ENCODE results near the gene IARS2. TPM values are rescaled to one million over a fixed set of nuclear protein-coding genes. Genes with fewer than 3 reads are reported as not detected.
"Not testable (repeated sequence)": the region's sequence is repeated elsewhere in the genome, so short reads cannot be mapped to it uniquely, and the experiment has no call there.

Gene IARS2
- total RNA-seq, 1 experiment from 2014 or later = 79.8 TPM

- Histone ChIP-seq H3K9ac (ENCODE audit: low read length) (no peak overlapping the region), H3K4me2 (ENCODE audit: low read depth, low read length, poor library complexity, severe bottlenecking) (peak overlapping the region; percentile 50), H2AFZ (ENCODE audit: low read length) (0 out of 2 replicates have a peak overlapping the region, but pooled peaks have one; percentile 24)
These were observed 444 bp upstream of the IARS2 start for GRCh38 chr1:220093361-220094015.

GRCh38 chr1:220099826-220100225 lies 5.9 kb downstream of the IARS2 start:
- Histone ChIP-seq H3K4me2 (ENCODE audit: low read depth, low read length, poor library complexity, severe bottlenecking) (no peak overlapping the region), H3K4me1 (ENCODE audit: low read length) (peaks cover 12% of the 10 kb centered on the region), H4K20me1 (ENCODE audit: insufficient read depth, low read depth, low read length) (no peaks in the 10 kb centered on the region), H3K9me3 (ENCODE audit: low read length) (no peaks in the 10 kb centered on the region), H3K27me3 (ENCODE audit: low read length) (no peaks in the 10 kb centered on the region), H3K9ac (ENCODE audit: low read length) (no peak overlapping the region), H3K27ac (ENCODE audit: low read length) (no peak overlapping the region), H3K9me2 (replicated peaks; ENCODE audit: insufficient read depth, low read length) (no peaks in the 10 kb centered on the region), H2AFZ (ENCODE audit: low read length) (no peak overlapping the region), H3K36me3 (ENCODE audit: insufficient read depth, low read length) (peaks cover 57% of the 10 kb centered on the region; the same call in 1 of the 2 replicates), H3K79me2 (ENCODE audit: low read length) (peaks cover 48% of the 10 kb centered on the region), H3K4me3 (ENCODE audit: low read length) (no peak overlapping the region)
- no peak for DNase-seq

More at GRCh38 chr1:220093361-220094015, 444 bp upstream of the IARS2 start:
- Histone ChIP-seq H3K27ac (ENCODE audit: low read length) (peak overlapping the region; percentile 54), H3K9me3 (ENCODE audit: low read length) (no peaks in the 10 kb centered on the region), H4K20me1 (ENCODE audit: insufficient read depth, low read depth, low read length) (no peaks in the 10 kb centered on the region), H3K4me1 (ENCODE audit: low read length) (peaks cover 33% of the 10 kb centered on the region), H3K4me3 (ENCODE audit: low read length) (no peak overlapping the region), H3K79me2 (ENCODE audit: low read length) (peaks cover 49% of the 10 kb centered on the region), H3K27me3 (ENCODE audit: low read length) (no peaks in the 10 kb centered on the region), H3K9me2 (replicated peaks; ENCODE audit: insufficient read depth, low read length) (no peaks in the 10 kb centered on the region), H3K36me3 (ENCODE audit: insufficient read depth, low read length) (peaks cover 18% of the 10 kb centered on the region; the same call in 1 of the 2 replicates)
- no peak for DNase-seq

- Histone ChIP-seq H3K79me2 (ENCODE audit: low read length) (peaks cover 20% of the 10 kb centered on the region), H3K36me3 (ENCODE audit: insufficient read depth, low read length) (peaks cover 62% of the 10 kb centered on the region)
- not testable (repeated sequence) for H3K9me3 ChIP-seq (ENCODE audit: low read length); DNase-seq; H3K9ac ChIP-seq (ENCODE audit: low read length); H4K20me1 ChIP-seq (ENCODE audit: insufficient read depth, low read depth, low read length); H3K9me2 ChIP-seq (replicated peaks; ENCODE audit: insufficient read depth, low read length); H2AFZ ChIP-seq (ENCODE audit: low read length); H3K27me3 ChIP-seq (ENCODE audit: low read length); H3K4me3 ChIP-seq (ENCODE audit: low read length); H3K4me2 ChIP-seq (ENCODE audit: low read depth, low read length, poor library complexity, severe bottlenecking); H3K27ac ChIP-seq (ENCODE audit: low read length); H3K4me1 ChIP-seq (ENCODE audit: low read length)
These were observed 16.5 kb downstream of the IARS2 start for GRCh38 chr1:220110473-220110872.

- H3K79me2 ChIP-seq (ENCODE audit: low read length) = peaks cover 31% of the 10 kb centered on the region
- DNase-seq; H3K27me3 ChIP-seq (ENCODE audit: low read length); H2AFZ ChIP-seq (ENCODE audit: low read length); H3K4me1 ChIP-seq (ENCODE audit: low read length); H3K4me3 ChIP-seq (ENCODE audit: low read length); H3K9me3 ChIP-seq (ENCODE audit: low read length); H3K9ac ChIP-seq (ENCODE audit: low read length); H3K9me2 ChIP-seq (replicated peaks; ENCODE audit: insufficient read depth, low read length); H3K4me2 ChIP-seq (ENCODE audit: low read depth, low read length, poor library complexity, severe bottlenecking); H4K20me1 ChIP-seq (ENCODE audit: insufficient read depth, low read depth, low read length); H3K27ac ChIP-seq (ENCODE audit: low read length): not testable (repeated sequence)
- H3K36me3 ChIP-seq (ENCODE audit: insufficient read depth, low read length) = peaks cover 56% of the 10 kb centered on the region
These were observed 18.7 kb downstream of the IARS2 start for GRCh38 chr1:220112600-220112999.

- Histone ChIP-seq H2AFZ (ENCODE audit: low read length) (no peak overlapping the region), H3K9me2 (replicated peaks; ENCODE audit: insufficient read depth, low read length) (no peaks in the 10 kb centered on the region), H3K9ac (ENCODE audit: low read length) (no peak overlapping the region), H3K4me1 (ENCODE audit: low read length) (no peaks in the 10 kb centered on the region), H3K79me2 (ENCODE audit: low read length) (peaks cover 35% of the 10 kb centered on the region), H3K4me3 (ENCODE audit: low read length) (no peak overlapping the region), H3K27me3 (ENCODE audit: low read length) (no peaks in the 10 kb centered on the region), H4K20me1 (ENCODE audit: insufficient read depth, low read depth, low read length) (no peaks in the 10 kb centered on the region), H3K4me2 (ENCODE audit: low read depth, low read length, poor library complexity, severe bottlenecking) (no peak overlapping the region), H3K9me3 (ENCODE audit: low read length) (no peaks in the 10 kb centered on the region), H3K27ac (ENCODE audit: low read length) (no peak overlapping the region), H3K36me3 (ENCODE audit: insufficient read depth, low read length) (peaks cover 59% of the 10 kb centered on the region)
- DNase-seq = peak; percentile 83
These were observed 19.3 kb downstream of the IARS2 start for GRCh38 chr1:220113136-220113695.

- Histone ChIP-seq H4K20me1 (ENCODE audit: insufficient read depth, low read depth, low read length) (no peaks in the 10 kb centered on the region), H3K9me2 (replicated peaks; ENCODE audit: insufficient read depth, low read length) (no peaks in the 10 kb centered on the region), H3K4me3 (ENCODE audit: low read length) (no peak overlapping the region), H3K27ac (ENCODE audit: low read length) (no peak overlapping the region), H3K9me3 (ENCODE audit: low read length) (no peaks in the 10 kb centered on the region), H3K4me1 (ENCODE audit: low read length) (no peaks in the 10 kb centered on the region), H3K27me3 (ENCODE audit: low read length) (no peaks in the 10 kb centered on the region), H2AFZ (ENCODE audit: low read length) (no peak overlapping the region), H3K9ac (ENCODE audit: low read length) (no peak overlapping the region), H3K36me3 (ENCODE audit: insufficient read depth, low read length) (peaks cover 40% of the 10 kb centered on the region), H3K79me2 (ENCODE audit: low read length) (peaks cover 68% of the 10 kb centered on the region), H3K4me2 (ENCODE audit: low read depth, low read length, poor library complexity, severe bottlenecking) (no peak overlapping the region)
- no peak for DNase-seq
These were observed 25.1 kb downstream of the IARS2 start for GRCh38 chr1:220119043-220119512.

GRCh38 chr1:220121791-220122530 lies 28.0 kb downstream of the IARS2 start:
- H4K20me1 ChIP-seq (ENCODE audit: insufficient read depth, low read depth, low read length) = no peaks in the 10 kb centered on the region
- no peak for DNase-seq
- no peak overlapping the region for H3K4me2 ChIP-seq (ENCODE audit: low read depth, low read length, poor library complexity, severe bottlenecking)
- H3K79me2 ChIP-seq (ENCODE audit: low read length) = peaks cover 63% of the 10 kb centered on the region
- H3K9ac ChIP-seq (ENCODE audit: low read length) = no peak overlapping the region
- no peaks in the 10 kb centered on the region for H3K9me2 ChIP-seq (replicated peaks; ENCODE audit: insufficient read depth, low read length)
- H3K4me3 ChIP-seq (ENCODE audit: low read length) = no peak overlapping the region
- H3K36me3 ChIP-seq (ENCODE audit: insufficient read depth, low read length) = peaks cover 27% of the 10 kb centered on the region; the same call in 1 of the 2 replicates
- H3K9me3 ChIP-seq (ENCODE audit: low read length) = no peaks in the 10 kb centered on the region
- H2AFZ ChIP-seq (ENCODE audit: low read length) = no peak overlapping the region
- H3K27me3 ChIP-seq (ENCODE audit: low read length) = no peaks in the 10 kb centered on the region
- H3K27ac ChIP-seq (ENCODE audit: low read length) = no peak overlapping the region
- no peaks in the 10 kb centered on the region for H3K4me1 ChIP-seq (ENCODE audit: low read length)

- Histone ChIP-seq H3K27me3 (ENCODE audit: low read length) (no peaks in the 10 kb centered on the region), H3K4me3 (ENCODE audit: low read length) (no peak overlapping the region), H2AFZ (ENCODE audit: low read length) (no peak overlapping the region), H3K36me3 (ENCODE audit: insufficient read depth, low read length) (peaks cover 27% of the 10 kb centered on the region; the same call in 1 of the 2 replicates), H3K9me3 (ENCODE audit: low read length) (no peaks in the 10 kb centered on the region), H3K27ac (ENCODE audit: low read length) (no peak overlapping the region), H3K4me2 (ENCODE audit: low read depth, low read length, poor library complexity, severe bottlenecking) (no peak overlapping the region), H3K9ac (ENCODE audit: low read length) (no peak overlapping the region), H4K20me1 (ENCODE audit: insufficient read depth, low read depth, low read length) (no peaks in the 10 kb centered on the region), H3K9me2 (replicated peaks; ENCODE audit: insufficient read depth, low read length) (no peaks in the 10 kb centered on the region), H3K4me1 (ENCODE audit: low read length) (no peaks in the 10 kb centered on the region), H3K79me2 (ENCODE audit: low read length) (peaks cover 66% of the 10 kb centered on the region)
- DNase-seq = no peak
These were observed 29.1 kb downstream of the IARS2 start for GRCh38 chr1:220123066-220123465.
